NCI-H510A (cell line): ENCODE data around the gene PIAS4.

Source experiments
- DNase-seq: peaks from one replicate; lab custom pipeline; 2025; lab: John Stamatoyannopoulos, UW

The PIAS4 gene

GRCh38 chr19:4077800-4078684, 70.5 kb downstream of the PIAS4 start:
- no peak for DNase-seq

GRCh38 chr19:4080473-4080872, 72.9 kb downstream of the PIAS4 start:
- DNase-seq: no peak

GRCh38 chr19:4081441-4082129, 74.0 kb downstream of the PIAS4 start:
- DNase-seq: no peak

- DNase-seq: no peak
These were observed 74.6 kb downstream of the PIAS4 start for GRCh38 chr19:4082172-4082571.

- peak; percentile 60 for DNase-seq
These were observed 76.4 kb downstream of the PIAS4 start for GRCh38 chr19:4083677-4084546.

- DNase-seq: no peak
These were observed 77.0 kb downstream of the PIAS4 start for GRCh38 chr19:4084547-4084877.

GRCh38 chr19:4086411-4086867, 78.9 kb downstream of the PIAS4 start:
- DNase-seq: no peak

- DNase-seq: no peak
These were observed 80.5 kb downstream of the PIAS4 start for GRCh38 chr19:4087787-4088679.

- no peak for DNase-seq
These were observed 81.4 kb downstream of the PIAS4 start for GRCh38 chr19:4088975-4089374.
